SK-N-MC (cell line): Measurements from ENCODE around the gene MYH9.

Experiments used
- EZH2 ChIP-seq: fragments of 200-600 bp; sonication (generic); IDR thresholded peaks from one replicate; pipeline ENCODE4 v1.6.1; 2017; ENCODE audit warnings: antibody characterized with exemption
- POLR2AphosphoS5 ChIP-seq: IDR thresholded peaks from 2 replicates; pipeline ENCODE4 v1.6.1; 2012; ENCODE audit warnings: mild to moderate bottlenecking, low read depth, low read length, borderline replicate concordance

- TF ChIP-seq POLR2AphosphoS5 (no peak), EZH2 (no peak)
These were observed 48.3 kb downstream of the MYH9 start for GRCh38 chr22:36339171-36340065.
